Hematopoietic multipotent progenitor cell treated with erythropoietin and hydrocortisone succinate and interleukin-3 and kit ligand, for 17 days (in vitro differentiated cells): ENCODE data around the gene TPH1.
"Not testable (repeated sequence)": the region's sequence is repeated elsewhere in the genome, so short reads cannot be mapped to it uniquely, and the experiment has no call there.

ENCODE experiments used
- DNase-seq: peaks from one replicate; pipeline ENCODE4 v3.0.0-alpha.2; 2015; ENCODE audit warnings: low spot score

Gene TPH1

GRCh38 chr11:18022419-18022818 lies 23.6 kb downstream of the TPH1 start:
- no peak for DNase-seq

GRCh38 chr11:18019650-18020049 lies 26.4 kb downstream of the TPH1 start:
- DNase-seq: no peak

DNA sequence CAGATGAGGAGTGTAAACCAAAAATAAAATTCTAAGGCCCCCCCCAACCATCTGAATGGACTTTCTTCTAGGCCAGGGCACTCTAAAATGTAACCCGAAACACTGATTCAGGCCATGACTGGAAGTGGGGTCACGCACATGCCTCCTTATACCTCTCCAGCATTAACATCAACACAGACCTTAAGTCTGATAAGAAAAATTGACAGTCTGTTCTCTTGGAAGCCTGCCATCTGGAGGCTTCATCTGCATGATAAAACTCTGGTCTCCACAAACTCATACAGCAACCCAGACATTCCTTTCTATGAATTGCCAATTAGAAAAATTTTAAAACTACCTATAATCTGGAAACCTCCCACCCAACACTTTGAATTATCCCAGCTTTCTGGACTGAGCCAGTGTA lies 29.3 kb downstream of the TPH1 start:
- DNase-seq: peak; percentile 66

DNA sequence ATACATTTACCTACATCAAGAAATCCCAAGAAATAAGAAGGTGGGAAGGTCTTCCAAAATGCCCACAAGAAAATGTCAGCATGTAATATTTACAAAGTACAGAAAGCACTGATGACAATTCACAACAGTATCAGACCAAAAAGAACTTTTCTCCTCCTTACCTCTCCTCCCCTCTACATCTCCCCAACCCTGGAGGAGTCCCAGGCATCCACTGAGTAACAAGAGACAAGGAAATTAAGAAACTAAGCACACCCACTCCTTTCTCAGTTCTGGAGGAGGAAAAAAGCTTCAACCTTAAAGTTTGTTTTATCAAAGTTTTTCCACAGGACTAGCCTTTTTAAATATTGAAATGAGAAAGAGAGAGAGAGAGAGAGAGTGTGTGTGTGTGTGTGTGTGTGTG lies 31.2 kb downstream of the TPH1 start:
- DNase-seq: no peak

DNA sequence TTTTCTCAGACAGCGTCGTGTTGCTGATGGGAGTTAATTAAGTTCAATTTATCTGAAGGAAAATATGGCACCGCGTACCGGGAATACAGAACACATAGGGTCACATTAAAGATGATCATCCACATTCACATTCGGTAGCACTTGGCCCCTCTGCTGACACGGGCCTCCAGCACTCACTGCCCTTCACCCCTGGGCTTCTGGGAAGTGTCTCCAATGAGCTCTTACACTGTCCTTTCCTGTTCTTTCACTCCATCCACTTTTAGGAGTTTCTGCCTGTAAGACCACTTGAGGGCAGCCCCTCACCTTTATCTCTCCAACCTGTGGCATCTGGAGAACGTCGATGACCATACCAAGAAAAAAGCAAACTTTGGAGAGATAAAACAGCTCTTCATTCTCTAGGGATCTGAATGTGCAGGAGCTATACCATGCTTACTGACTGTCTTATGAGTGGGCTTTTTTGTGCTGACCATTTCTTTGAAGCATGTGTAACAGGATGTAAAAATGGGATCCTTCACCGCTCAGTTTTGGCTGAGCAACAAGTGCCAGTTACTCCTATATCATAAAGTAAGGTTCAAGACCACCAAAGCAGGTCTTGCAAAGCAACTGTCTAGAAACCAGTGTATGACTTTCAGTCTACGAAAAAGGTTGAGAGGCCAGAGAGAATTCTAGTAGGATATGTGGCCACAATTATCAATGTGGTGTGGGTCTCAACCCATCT lies 32.1 kb downstream of the TPH1 start:
- no peak for DNase-seq

DNA sequence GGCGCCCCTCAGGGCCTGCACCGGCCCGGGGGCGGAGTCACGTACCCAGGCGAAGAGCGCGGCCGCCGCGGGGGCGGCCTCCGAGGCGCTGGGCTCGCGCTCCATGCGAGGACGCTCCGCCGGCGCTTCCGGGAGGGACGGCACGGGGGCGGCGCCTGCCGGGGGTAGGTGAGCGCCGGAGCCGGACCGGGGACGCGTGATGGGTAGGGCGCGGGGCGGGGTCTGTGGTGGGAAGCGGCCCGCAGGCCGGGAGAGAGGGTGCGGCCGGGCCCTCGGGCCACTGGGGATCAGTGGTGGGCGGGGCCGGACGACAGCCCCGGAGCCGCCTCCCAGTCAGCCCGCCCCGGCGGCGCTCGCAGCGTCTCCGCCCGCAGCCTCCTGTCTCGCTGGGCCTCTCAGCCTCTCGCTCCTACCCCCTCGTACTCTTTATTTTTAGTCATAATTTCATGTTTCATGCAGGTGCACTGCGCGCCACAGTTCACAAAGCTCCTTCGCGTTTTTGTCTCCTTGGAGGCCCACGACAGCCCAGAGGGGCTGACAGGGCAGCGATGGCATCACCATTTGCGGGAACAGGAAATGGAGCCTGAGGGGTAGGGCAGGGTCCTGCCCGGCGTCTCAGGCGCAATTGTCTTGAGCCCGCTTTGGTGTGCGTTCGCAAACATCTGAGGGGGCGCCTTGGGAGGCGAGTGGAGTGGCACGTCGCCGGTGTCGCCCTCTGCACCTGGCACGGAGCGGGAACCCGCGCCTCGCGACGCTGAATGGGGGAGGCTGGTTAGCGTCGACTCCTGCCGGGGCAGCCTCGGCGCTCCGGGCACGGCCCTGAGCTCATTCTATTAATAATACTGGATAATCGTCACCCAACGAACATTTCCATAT lies 32.9 kb downstream of the TPH1 start, which contains the start of gene SERGEF:
Gene SERGEF (minus strand): TSS at position 142 of the 876 bp plus-strand sequence. CDS start 37 bp downstream, at position 105.
- DNase-seq: peak; percentile 87

DNA sequence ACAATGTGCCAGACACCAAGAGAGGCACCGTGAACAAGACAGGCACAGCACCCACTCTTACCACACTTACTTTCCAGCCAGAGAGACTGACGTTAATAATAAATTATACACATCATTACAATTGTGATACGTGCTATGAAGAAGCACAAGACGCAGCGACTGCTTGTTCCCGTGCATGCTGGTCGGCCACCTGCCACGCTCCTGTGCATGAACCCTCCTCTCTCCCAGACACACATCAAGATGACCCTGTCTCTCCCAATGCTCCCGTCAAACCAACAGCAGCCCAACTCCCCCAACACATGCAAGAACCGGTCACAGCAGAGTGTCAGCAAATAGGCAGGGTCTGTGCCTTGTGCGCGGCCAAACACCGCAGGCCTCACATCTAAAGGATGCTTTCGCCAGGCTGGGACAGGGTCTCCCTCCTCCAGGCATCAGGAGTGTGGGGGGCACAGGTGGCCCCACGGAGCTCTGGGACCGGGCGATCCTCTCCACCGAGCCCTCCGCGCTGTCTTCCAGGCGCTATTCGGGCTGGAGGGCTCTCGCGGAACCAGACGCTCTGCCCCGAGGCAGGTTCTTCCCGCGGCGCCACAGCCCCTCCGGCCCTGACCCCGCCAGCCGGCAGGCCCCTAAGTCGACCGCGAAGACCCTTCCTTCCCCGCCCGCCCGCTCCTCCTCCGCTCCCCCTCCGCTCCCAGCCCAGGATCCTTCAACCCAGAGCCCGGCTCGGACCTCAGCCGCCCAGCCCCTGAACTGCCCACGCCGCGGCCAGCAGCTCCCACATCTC lies 33.8 kb downstream of the TPH1 start:
- DNase-seq: no peak

DNA sequence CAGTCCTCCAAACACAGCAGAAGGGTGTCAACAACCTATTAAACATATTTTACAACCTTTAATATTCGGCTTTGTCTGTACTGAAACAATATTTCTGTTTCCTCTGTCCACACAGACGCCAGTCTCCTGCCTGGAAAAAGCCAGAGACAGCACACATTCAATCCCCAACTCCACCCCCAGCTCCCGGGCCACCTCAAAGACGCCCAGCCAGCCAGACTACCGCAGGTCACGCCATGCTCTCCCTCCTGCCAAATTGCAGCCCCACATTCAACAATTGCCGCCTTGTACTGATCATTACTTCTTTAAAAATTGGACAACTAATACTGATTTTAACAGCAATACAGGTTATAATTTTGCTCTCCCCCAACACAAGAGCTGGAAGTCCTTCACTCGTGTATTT lies 34.4 kb downstream of the TPH1 start:
- DNase-seq: no peak

DNA sequence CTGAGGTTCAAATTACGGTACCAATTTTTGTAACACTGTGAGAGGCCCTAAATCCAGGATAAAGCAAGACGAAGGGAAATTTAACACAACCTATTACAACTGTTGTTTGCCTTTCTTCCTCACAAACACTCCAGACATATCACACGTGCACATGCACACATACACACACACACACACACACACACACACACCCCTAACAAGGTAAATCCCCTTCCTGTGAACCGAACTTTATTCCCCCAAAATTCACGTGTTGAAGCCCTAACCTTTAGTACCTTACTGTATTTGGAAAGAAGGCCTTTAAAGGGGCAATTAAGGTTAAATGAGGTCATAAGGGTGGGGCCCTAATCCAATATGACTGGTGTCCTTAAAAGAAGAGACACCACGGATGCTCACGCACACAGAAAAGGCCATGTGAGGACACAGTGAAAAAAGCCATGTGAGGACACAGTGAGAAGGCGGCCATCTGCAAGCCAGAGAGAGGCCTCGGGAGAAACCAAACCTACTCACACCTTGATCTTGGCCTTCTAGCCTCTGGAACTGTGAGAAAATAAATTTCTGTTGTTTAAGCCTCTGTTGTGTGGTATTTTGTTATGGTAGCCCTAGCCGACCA lies 35.0 kb downstream of the TPH1 start:
- no peak for DNase-seq

GRCh38 chr11:18010121-18010670 lies 35.9 kb downstream of the TPH1 start:
- DNase-seq: no peak

DNA sequence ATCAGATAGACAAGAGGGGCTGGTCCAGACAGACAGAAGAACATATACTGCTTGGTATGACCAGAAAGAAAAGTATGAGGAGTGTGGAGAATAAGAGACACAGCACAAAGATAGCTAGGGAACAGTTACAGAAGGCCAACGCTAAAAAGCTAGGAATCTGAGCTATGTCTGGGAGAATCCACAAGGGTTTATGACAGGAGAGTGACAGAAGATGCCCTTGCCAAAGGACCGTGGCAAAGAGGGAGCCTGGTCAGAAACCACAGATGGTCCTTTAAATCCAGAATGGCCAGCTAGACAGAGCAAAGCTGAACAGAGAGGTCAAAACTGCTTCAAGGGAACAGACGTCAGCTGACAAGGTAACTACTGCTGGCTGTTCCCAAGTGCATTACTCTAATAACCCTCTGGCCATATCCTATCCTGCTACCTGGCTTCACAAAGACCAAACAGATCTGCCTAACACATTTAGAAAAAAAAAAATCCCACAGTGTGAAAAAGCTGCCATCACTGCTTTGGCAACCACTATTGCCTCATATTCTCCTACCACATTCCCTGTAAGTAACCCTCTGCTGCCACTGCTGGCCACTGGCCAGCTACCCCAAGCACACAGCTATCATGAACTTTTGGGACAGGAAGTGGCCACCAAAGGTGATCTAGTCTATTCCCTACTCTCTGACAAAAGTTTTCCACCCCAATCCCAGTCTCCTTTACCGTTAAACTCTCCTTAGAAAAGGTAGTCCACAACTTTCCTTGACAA lies 40.5 kb downstream of the TPH1 start:
- DNase-seq: no peak

- no peak for DNase-seq
These were observed 44.9 kb downstream of the TPH1 start for GRCh38 chr11:18001191-18001590.

GRCh38 chr11:18000760-18001159 lies 45.3 kb downstream of the TPH1 start:
- DNase-seq: no peak

GRCh38 chr11:18000128-18000527 lies 45.9 kb downstream of the TPH1 start:
- not testable (repeated sequence) for DNase-seq
